Stimulated activated CD8-positive, alpha-beta memory T cell treated with anti-CD3 and anti-CD28 coated beads, Interleukin-7, amount 100 ng/mL, for 4 hours (primary cell): ENCODE results near the gene KRT13.

Source experiments
- DNase-seq, 2 donors: peaks; one replicate each; pipeline ENCODE4 v3.0.0-alpha.2; 2020; ENCODE audit warnings: low read depth in 2 of 2

The KRT13 gene

DNA sequence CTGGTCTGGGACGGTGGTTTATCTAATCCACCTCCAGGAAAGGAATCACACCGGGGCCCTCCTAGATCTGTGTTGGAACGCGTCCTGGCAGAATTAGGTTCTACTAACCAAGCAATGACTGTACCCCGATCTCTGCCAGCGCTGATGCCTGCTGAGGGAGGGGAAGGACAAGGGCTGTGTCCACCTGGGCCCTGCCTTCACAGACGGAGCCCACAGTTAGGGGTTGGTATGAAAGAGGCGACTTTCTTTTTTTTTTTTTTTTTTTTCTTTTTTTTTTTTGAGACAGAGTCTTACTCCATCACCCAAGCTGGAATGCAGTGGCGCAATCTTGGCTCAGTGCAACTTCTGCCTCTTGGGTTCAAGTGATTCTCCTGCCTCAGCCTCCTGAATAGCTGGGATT is 32.6 kb upstream of the KRT13 start:
- DNase-seq: no peak

DNA sequence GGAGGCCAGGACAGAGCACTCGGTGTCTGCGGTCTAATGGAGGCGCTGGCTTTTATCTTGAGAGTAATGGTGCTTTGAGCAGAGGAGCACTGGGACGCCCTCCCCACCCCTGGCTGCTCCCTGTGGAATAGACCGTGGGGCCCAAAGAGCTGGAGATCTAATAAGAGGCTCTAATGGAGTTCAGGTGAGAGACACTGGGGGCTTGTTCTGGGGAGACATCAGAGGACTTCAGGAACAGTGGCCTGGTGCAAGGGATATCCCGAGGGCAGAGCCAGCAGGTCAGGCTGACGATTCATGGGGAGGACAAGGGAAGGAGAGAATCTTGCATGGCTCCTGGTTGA is 32.2 kb upstream of the KRT13 start:
- DNase-seq: no peak

DNA sequence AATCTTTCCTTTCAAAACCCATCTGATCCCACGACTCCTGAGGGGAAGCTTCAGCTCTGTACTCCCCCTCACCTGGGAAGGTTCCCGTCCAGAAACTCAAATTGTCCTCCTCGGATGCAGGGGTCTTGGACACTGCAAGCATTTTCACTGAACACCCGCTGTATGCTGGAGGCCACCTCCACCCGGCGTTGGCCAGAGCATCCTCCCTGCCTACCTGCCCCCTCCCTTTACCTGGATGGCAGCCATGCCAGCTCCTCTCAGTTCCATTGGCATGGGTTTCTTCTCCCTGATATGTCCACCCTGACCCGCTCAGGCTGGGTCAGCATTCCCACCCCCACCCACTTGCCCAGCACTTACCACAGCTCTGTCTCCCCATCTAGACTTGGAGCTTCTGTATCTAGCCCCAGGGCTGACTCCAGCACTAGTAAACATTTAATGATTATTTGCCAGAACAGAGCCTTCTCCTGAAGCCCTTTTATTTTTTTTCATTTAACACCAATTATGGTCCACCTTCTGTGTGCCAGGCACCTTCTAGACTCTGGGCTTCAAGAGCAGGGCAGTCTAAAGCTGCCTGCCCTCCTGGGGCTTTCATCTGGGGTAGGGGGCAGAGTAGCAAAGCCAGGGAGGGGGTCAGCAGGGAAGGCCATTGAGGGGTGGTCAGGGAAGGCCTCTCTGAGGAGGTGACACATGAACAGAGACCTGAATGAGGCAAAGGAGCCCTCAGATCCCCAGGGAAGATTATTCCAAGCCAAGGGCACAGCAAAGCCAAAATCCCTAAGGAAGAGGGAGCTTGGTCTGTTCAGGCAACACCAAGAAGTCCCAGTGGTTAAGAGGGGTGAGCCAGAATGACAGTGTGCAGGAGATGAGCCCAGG is 31.6 kb upstream of the KRT13 start:
- DNase-seq: no peak

DNA sequence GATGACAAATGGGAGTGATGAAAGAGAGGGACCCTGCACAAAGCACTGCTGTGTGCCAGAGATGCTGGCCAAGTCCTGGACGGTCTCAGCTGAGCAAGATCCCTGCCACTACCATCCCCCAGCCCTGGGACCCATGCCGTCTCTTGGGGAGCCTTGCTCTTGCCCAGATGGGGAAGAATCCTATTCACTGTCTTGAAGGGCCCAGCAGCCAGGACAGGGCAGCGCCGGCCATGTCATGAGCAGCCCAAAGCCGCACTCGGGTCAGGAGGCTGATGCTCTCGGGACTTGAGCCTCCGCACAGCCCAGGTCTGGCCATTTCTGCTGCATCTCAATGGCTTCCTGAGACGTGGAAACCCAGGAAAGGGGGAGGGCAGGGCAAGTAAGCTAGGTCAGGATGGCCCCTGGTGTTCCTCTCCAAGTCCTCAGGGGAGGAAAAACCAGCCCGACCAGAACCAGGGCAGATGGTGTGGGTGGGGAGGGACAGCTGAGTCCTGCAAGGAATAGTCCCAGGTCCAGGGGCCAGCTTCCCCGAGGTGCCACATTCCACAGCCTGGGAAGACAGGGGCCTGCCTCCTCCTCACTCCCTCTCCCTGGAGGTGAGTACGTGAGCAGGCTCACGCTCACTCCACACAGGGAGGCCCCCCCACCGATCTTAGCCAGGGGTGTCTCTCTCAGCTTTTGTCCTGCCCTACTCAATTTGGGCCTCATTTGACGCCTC is 30.5 kb upstream of the KRT13 start:
- no peak for DNase-seq

DNA sequence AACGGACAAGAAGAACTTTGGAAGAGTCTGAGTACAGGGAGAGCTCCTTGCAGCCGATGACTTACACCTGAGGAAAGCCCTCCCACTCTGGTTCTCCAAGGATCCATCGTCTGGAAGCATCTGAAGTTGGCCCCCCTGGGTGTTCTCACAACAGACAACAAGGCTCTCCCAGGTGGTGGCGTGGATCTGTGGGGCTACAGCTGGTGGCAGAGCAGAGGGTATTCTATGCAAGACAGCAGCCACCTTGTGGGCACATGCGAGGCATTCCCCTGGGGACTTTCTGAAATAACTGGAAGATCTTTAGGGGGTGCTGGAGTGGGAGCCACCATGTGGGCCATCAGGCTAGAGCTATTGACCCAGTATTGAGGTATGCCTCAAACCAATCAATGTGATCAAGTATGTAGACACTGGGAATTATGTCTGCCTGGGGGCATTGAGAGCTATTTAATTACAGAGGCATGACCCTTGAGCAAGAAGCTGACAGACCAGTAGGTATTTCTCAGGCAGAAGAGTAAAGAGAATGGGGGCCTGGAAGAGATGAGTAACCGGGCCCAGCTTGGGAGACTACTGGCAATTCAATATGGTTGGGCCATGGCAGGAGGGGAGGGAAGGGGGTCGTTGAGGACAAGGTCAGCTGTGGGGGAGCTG is 29.6 kb upstream of the KRT13 start:
- DNase-seq: no peak

DNA sequence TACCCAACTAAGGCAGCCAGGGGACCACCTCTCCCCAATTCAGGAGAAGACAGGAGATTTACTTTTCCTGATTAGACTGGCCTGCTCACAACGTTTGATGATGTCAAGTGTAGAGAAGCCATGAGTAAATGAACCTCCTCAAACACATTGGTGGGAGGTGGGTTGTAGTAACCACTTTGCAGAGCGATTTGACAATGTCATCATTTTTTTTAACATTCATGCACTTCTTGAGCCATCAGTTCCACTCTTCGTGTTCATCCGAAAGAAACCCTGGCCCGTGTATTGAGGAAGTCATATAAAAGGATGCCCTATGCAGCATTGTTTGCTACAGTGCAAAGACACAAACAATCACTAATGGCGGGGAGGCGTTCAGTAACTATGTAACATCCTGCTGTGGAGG is 28.2 kb upstream of the KRT13 start:
- DNase-seq: no peak

DNA sequence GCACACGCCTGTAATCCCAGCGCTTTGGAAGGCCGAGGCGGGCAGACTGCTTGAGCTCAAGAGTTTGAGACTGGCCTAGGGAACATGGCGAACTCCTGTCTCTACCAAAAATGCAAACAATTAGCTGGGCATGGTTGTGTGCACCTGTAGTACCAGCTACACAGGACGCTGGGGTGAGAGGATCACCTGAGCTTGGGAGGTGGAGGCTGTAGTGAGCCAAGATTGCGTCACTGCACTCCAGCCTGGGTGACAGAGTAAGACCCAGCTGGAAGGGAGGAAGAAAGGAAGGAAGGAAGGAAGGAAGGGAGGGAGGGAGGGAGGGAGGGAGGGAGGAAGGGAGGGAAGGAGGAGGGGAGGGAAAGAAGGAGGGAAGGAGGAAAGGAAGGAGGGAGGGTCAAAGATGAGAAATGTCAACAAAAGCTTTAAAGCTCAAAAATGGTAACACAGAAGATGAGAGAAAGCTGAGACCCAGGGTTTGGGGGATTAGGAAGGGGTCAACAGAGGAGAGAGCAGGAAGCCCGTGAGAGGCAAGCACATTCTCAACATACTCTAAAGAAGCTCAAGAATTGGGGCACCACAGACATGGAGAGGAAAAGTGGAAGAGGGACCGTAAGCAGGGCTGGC is 27.6 kb upstream of the KRT13 start:
- DNase-seq: no peak

DNA sequence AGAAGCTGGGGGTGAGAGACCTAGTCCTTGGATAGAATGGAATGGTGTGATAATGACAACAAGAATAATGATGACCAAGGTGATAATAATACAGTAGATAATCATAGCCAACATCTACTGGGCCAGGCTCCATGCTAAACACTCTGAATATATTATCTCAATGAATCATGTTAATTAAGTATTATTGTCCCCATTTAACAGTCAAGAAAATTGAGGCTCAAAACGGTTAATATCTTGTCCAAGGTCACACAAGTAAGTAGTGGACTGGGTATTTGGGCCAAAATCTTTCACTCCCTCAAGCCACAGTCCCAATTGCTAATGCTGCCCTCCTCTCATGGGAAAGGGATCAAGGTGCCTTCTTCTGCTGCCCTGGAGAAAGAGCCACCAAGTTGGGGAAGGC is 26.6 kb upstream of the KRT13 start:
- DNase-seq: no peak

DNA sequence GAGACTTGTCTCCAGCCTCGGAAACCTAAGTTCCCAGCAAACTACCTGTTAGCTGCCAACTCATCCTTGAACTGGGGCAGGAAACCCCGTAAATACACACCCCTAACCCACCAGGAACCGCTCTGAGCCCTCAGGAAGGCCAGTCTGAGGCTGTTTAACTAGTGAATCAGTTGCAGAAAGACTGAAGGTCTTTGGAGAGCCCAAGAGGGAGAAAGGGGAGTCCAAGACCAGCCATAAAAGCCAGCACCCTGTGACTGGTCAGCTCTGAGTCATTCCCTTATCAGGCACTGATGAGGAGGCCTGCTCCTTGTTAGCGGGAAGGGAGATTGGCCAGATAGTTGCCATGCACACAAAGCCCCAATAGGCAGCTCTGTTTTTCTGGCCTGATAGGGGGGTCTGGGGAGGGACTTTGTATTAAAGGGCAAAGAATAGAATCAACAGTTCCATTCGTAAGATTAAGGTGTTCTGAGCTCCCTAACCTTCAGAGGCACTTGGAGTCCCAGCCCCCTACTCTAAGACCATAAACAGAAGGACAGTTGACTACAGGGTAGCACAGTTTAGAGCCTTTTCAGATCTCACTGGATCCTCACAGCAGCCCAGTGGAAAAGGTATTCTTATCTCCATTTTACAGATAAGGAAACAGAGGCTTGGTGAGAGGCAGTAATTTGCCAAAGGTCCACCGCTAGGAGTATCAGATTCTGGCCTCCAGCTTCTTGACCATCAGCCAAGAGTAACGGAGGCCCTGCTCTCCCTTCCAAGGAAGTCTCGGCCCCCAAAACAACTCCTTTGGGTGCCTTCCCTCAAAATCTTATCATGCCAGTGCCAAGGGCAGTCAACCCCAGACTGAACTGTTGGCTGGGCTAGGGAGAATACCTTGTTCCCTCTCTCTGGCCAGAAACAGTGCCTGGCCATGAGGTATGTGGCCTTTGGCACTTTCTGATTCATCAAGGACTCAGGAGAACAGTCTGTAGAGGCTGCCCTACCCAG is 24.9 kb upstream of the KRT13 start:
- no peak for DNase-seq

DNA sequence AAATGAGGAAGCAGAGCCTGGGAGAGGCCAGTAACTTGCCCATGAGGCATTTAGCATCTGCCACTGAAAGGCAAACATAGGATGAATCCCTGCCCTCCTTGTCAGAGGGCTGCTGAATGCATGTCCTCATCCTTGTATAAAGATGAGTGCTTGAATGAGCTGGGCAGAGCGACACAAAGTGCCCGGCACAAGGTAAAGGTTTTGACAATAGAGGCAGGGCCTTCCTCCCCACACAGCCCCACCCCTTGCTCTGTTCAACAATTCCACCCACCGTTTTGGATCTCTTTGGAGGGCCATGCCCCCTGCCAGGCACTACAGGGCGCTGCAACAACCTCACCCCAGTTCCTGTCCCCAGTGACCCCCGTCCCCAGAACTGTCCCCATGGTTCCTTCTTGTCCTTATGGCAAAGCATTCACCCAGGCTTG is 24.1 kb upstream of the KRT13 start:
- no peak for DNase-seq

DNA sequence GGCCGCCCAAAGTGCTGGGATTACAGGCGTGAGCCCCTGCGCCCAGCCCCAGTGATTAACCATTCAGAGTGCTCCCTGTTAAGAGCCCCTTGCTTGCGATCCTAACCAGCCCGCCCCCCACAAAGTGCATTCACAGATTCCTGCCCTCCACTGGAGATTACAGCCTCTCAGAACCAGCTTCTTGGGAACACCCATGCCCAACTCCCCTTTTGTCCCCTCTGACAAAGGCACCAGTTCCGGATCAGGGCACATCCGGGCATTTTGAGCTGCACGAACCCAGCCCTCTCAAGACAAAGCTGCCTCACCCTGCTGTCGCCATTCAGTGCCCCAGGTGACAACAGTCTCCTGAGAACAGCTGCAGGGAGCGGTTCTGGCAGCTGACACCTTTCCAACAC is 23.5 kb upstream of the KRT13 start:
- no peak for DNase-seq

DNA sequence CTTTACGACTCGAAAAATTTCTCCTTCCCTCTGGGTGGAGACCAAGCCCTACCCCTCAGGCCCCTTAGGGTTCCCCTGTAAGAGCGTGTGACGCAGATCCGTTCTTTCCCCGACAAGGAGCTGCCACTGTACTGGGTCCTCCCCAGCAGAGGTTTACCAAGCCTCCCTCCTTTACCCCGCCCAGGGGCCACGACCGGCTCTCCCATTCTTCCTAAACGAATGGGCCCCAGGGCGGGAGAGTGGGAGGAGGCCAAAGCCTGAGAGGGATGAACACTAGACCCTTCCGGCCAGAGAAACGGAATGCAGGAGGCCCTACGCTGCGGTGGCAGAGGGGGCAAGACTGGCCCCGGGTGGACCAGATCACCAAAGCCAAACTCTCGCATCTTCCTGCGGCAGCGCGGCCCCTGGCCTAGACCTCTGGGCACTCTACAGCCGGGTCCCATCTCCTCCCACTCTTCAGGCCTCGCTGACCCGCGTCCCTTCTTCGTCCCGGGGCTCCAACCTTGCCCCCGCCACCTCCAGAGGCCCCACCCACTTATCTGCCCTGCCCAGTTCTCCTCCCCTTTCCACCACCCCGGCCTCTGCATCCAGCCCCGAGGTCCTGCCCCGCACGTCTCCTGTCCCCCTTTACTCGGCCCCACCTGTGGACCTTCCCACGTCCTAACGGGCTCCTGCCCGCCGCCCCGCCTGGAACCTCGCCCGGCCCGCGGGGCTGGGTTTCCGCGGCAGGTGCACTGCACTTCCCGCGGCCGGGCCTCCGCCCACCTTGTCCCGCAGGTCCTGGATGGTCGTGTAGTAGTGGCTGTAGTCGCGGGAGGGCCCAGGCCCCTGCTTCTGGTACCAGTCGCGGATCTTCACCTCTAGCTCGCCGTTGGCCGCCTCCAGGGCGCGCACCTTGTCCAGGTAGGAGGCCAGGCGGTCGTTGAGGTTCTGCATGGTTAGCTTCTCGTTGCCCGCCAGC is 21.9 kb upstream of the KRT13 start:
- DNase-seq: no peak

DNA sequence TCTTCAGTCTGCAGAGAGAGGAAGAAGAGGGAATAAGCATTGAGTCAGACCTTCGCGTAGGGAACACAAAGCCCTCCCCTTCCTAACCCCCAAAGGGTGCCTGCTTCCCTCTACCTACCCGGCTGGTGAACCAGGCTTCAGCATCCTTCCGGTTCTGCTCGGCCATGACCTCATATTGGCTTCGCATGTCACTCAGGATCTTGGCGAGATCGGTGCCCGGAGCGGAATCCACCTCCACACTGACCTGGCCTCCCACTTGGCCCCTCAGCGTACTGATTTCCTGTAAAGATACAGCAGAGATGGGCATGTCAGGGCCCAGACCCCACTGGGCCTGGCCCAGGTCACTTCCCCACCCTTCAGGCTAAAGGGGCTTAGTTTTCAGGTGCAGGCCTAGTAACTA is 18.8 kb upstream of the KRT13 start:
- DNase-seq: no peak

DNA sequence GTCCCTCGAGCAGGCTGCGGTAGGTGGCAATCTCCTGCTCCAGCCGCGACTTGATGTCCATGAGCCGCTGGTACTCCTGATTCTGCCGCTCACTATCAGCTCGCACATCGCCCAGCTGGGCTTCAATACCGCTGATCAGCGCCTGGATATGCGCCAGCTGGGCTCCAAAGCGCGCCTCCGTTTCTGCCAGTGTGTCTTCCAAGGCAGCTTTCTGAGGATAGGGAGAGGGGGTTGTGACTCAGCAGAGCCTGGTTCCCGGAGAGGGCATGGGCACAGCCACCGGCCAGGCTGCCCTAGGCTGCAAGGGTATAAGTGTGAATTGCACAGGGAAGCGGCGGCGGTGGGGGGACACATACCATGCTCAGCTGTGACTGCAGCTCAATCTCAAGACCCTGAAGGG is 18.4 kb upstream of the KRT13 start:
- DNase-seq: no peak

DNA sequence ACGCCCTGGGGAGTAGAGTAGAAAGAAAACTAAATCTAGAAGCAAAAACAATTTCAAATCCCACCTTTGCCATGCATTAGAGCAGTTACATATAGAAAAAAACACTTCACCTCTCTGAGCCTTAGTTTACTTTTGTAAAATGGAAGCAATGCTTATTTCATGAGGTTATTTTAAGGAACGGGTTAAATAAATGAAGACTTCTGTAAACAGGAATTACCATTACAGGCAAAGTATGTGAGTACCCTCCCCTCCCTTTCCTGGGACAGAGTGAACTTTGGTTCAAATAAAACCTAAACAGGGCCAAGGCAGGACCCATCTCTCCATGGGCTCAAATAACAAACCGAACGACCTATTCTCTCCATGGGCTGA is 17.8 kb upstream of the KRT13 start:
- no peak for DNase-seq

DNA sequence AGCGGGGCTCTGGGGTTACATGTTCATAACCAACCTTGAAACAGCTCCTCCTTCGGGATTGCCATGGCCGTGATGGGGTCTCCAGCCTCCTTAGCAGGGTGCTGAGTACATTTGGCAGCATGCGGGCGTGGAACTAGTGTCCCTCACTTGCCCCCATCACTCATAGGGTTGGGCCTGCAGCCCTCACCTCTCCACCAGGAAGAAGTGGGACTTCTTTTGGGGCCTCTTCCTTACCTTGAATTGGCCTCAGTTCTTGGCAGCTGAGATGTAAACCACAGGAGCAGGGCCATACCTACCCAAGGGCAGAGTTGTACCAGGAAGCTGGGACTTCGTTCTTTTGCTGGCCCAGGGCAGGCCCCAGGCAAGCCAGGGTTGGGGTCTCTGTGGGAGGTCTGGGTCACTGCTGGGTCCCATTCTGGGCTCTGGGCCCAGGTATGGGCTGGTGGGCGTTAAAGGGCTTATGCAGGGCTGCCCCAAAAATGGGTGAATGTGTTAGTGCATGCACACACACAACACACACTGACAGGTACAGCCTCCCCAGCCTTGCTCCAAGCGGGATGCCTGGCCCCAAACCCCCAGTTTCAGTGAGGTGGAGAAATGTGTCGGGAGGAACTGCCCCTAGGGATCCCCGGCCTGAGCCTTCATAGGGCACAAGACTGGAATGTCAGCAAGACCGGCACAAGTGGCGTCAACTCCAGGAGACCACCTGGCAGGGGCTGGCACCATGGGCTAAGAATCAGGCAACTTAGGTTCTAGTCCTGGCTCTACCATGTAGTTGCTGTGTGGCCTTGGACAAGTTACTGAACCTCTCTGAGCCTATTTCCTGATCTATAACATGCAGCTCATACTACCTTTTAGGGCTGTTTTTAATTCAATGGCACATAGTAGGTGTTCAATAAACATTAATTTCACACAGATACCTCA is 17.2 kb upstream of the KRT13 start:
- no peak for DNase-seq

DNA sequence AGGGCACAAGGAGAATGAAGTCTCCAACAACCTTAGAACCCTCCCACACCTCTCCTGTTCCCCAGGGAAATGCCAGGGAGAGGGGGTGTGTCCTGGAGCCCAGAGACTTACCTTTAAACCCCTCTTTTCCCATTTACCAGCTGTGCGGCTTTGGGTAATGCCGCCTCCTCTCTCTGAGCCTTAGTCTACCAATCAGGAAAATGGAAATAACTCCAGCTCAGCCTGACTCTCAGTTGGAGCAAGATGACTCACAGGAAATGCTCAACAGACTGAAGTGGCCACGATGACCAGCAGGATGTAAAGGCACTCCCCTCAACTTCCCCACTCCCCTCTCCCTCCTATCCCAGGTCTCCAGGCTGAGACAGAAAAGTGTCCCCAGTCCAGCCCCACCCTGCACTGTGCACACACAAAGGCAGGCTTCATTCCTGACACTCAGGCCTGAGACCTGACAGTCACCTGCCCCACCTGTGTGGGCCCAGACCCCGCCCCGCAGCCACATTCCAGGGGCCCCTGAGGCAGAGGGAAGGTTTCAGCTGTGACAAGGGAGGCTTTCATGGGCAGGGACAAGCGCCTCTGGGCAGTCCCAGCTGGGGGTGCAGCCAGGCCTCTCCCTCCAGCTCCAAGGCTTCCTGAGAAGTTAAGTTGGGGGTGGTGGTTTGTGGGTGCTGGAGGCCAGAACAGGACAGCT is 16.3 kb upstream of the KRT13 start:
- DNase-seq: no peak

DNA sequence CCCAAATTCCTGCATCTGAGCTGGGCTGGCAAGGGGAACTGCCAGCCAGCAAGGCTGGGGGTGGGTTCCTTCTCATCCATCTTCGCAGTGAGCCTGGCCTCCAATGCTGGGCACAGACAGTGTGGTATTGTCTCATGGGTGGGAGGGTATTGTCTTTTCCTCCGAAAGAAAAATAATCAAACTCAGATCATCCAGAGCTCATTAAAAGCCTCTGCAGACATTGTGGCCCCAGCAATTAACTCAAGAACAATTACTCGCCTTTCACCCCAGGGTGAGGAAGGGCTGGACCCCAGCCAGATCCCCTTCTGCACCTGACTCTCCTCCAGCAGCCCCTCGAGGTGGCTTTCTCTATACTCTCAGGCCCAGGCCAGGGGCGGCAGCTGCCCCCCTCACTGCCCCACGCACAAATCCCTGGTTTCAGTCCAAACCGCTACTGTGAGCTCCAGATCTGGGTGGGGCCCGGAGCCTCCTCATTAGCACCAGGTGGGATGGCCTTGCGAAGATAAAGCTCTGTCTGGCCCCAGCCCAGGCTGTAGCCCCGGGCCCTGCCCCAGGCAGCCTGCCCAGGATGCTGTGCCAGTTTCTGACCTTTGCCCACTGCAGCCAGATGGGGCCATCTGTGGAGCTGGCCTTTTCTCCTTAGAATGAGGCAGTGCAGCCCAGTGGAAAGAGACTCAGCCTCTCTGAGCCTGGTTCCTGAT is 15.6 kb upstream of the KRT13 start:
- DNase-seq: no peak
